Measurements from ENCODE around the gene ARMH4.

ARMH4 gene

GRCh38 chr14:57957441-57957840 lies 194.6 kb downstream of the ARMH4 start:
- DNase-seq: no peak
